SK-N-SH (cell line): ENCODE measurements around the gene GHR. TPM values are rescaled to one million over a fixed set of nuclear protein-coding genes. Genes with fewer than 3 reads are reported as not detected.

Experiments
- CTCF ChIA-PET: fragments of 300-600, 350-600 bp; formaldehyde crosslinking; extraction: SDS; loops from one replicate; lab custom pipeline; 2021; lab: Yijun Ruan, JAX
- POLR2A ChIA-PET: fragments of 350-600 bp; sonication (Branson Sonifier 250); formaldehyde crosslinking; extraction: SDS; loops from one replicate; lab custom pipeline; 2020; ENCODE audit warnings: antibody characterized with exemption, inconsistent platforms; lab: Yijun Ruan, JAX
- DNase-seq: peaks from one replicate; pipeline ENCODE4 v3.0.0; 2012
- H2AFZ ChIP-seq: fragments of 200-600 bp; sonication (generic); 2 replicates; pipeline ENCODE4 v1.8.1; 2016; ENCODE audit warnings: antibody characterized with exemption, mild to moderate bottlenecking, low read depth
- H3F3A ChIP-seq: fragments of 200-600 bp; sonication (generic); replicated peaks from 2 replicates; pipeline ENCODE3; 2016; ENCODE audit warnings: antibody characterized with exemption, mild to moderate bottlenecking; ENCODE audit not compliant: insufficient read depth
- H3K27ac ChIP-seq, 2 experiments: fragments of 200-500 bp in 1 of 2; fragments of 200-600 bp in 1 of 2; sonication (Bioruptor generic) in 1 of 2; sonication (generic), shearing (Covaris generic) in 1 of 2; 2 replicates each; pipeline versions ENCODE4 v1.5.1 to v1.6.1; 2014 to 2016; ENCODE audit warnings: low read depth in 2 of 2, inconsistent platforms in 1 of 2, low read length in 1 of 2, mild to moderate bottlenecking in 1 of 2, mixed read lengths in 1 of 2
- H3K27me3 ChIP-seq: fragments of 200-600 bp; sonication (generic), shearing (Covaris generic); 2 replicates; pipeline ENCODE4 v1.6.1; 2016; ENCODE audit warnings: mixed run types; ENCODE audit not compliant: insufficient read depth
- H3K36me3 ChIP-seq, 2 experiments: fragments of 200-500 bp in 1 of 2; fragments of 200-600 bp in 1 of 2; sonication (Bioruptor generic) in 1 of 2; sonication (generic) in 1 of 2; replicated peaks in 1 of 2; 2 replicates each; pipeline versions ENCODE3 to v1.5.1; 2014 to 2016; ENCODE audit warnings: low read length in 1 of 2, mild to moderate bottlenecking in 1 of 2; ENCODE audit not compliant: insufficient read depth in 2 of 2, control insufficient read depth in 1 of 2
- H3K4me1 ChIP-seq, 2 experiments: fragments of 200-500 bp in 1 of 2; fragments of 200-600 bp in 1 of 2; sonication (Bioruptor generic) in 1 of 2; sonication (generic), shearing (Covaris generic) in 1 of 2; 2 replicates each; pipeline versions ENCODE4 v1.5.1 to v1.6.1; 2014 to 2016; ENCODE audit warnings: low read depth in 1 of 2, low read length in 1 of 2, mixed run types in 1 of 2; ENCODE audit not compliant: insufficient read depth in 2 of 2, control insufficient read depth in 1 of 2
- H3K4me2 ChIP-seq: fragments of 200-600 bp; sonication (generic), shearing (Covaris generic); 2 replicates; pipeline ENCODE4 v1.6.1; 2017; ENCODE audit warnings: mixed run types
- H3K4me3 ChIP-seq, 2 experiments: fragments of 200-500 bp in 1 of 2; fragments of 200-600 bp in 1 of 2; sonication (Bioruptor generic) in 1 of 2; sonication (generic), shearing (Covaris generic) in 1 of 2; 2 replicates each; pipeline versions ENCODE4 v1.5.1 to v1.8.1; 2014 to 2016; ENCODE audit warnings: low read depth in 2 of 2, inconsistent platforms in 1 of 2, low read length in 1 of 2, mild to moderate bottlenecking in 1 of 2, mixed read lengths in 1 of 2, moderate library complexity in 1 of 2
- H3K79me2 ChIP-seq: fragments of 200-600 bp; sonication (generic); 2 replicates; pipeline ENCODE4 v1.8.1; 2017; ENCODE audit warnings: mild to moderate bottlenecking; ENCODE audit not compliant: insufficient read depth
- H3K9ac ChIP-seq: fragments of 200-600 bp; sonication (generic); 2 replicates; pipeline ENCODE4 v1.6.1; 2017; ENCODE audit warnings: mixed run types
- H3K9me2 ChIP-seq: fragments of 200-600 bp; sonication (generic); 2 replicates; pipeline ENCODE4 v1.6.1; 2017; ENCODE audit warnings: mixed run types
- H3K9me3 ChIP-seq: fragments of 200-600 bp; sonication (generic); 2 replicates; pipeline ENCODE4 v1.6.1; 2017; ENCODE audit warnings: mixed run types, mild to moderate bottlenecking, moderate library complexity
- H4K20me1 ChIP-seq: fragments of 200-600 bp; sonication (generic); 2 replicates; pipeline ENCODE4 v1.6.1; 2017; ENCODE audit warnings: mild to moderate bottlenecking, mixed run types; ENCODE audit not compliant: insufficient read depth
- EP300 ChIP-seq, 2 experiments: IDR thresholded peaks; 2 replicates each; pipeline versions ENCODE4 v1.4.0 to v1.6.1; 2012; ENCODE audit warnings: borderline replicate concordance in 1 of 2, low read depth in 1 of 2, low read length in 1 of 2
- FOXJ3 ChIP-seq: sonication (generic); formaldehyde crosslinking; IDR thresholded peaks from 2 replicates; pipeline ENCODE4 v1.5.1; 2020; ENCODE audit warnings: mild to moderate bottlenecking, missing genetic modification reagents
- FOXM1 ChIP-seq: IDR thresholded peaks from 2 replicates; pipeline ENCODE4 v1.4.0; 2012; ENCODE audit warnings: low read depth, mild to moderate bottlenecking
- GABPA ChIP-seq: IDR thresholded peaks from 2 replicates; pipeline ENCODE4 v1.4.0; 2012; ENCODE audit warnings: low read depth, mild to moderate bottlenecking
- IRF3 ChIP-seq: fragments of 150-350 bp; IDR thresholded peaks from 2 replicates; pipeline ENCODE4 v1.6.1; 2016; ENCODE audit warnings: mild to moderate bottlenecking, low read depth, low read length
- NFIC ChIP-seq: IDR thresholded peaks from 2 replicates; pipeline ENCODE4 v1.4.0; 2012; ENCODE audit warnings: borderline replicate concordance
- POLR2AphosphoS5 ChIP-seq: IDR thresholded peaks from 2 replicates; pipeline ENCODE4 v1.6.1; 2012; ENCODE audit warnings: low read depth, low read length
- RAD21 ChIP-seq: IDR thresholded peaks from 2 replicates; pipeline ENCODE4 v1.6.1; 2012; ENCODE audit warnings: mild to moderate bottlenecking, low read length
- REST ChIP-seq: IDR thresholded peaks from 2 replicates; pipeline ENCODE4 v1.6.1; 2012; ENCODE audit warnings: mild to moderate bottlenecking, low read depth, low read length, moderate library complexity
- RXRA ChIP-seq: IDR thresholded peaks from 2 replicates; pipeline ENCODE4 v1.4.0; 2012; ENCODE audit warnings: low read depth, mild to moderate bottlenecking, borderline replicate concordance
- WGBS: methylation state at CpG from one replicate; pipeline ENCODE4 v1.1.6; 2017; ENCODE audit warnings: low lambda C conversion rate; 5-methylcytosine and 5-hydroxymethylcytosine counted together
- polyA plus RNA-seq, 3 experiments: library from polyadenylated mRNA; depleted of rRNA; stranded (reverse); fragments of >200 nt; gene quantifications; 2 replicates each; pipeline ENCODE4 v1.2.3, GENCODE V29; 2012

GHR gene
- polyA plus RNA-seq, 1 of the 3 experiments (the other 2 are of a cell fraction) = 0.03 TPM

GRCh38 chr5:42429694-42430093, 6.5 kb downstream of the GHR start:
- Histone ChIP-seq H3K4me1 (no peaks in the 10 kb centered on the region), H3K4me3 (no peak overlapping the region), H3K27ac (no peak overlapping the region), H3K27me3 (peaks cover 6% of the 10 kb centered on the region), H4K20me1 (no peaks in the 10 kb centered on the region), H3K9me3 (no peaks in the 10 kb centered on the region), H3K9me2 (no peaks in the 10 kb centered on the region), H3K36me3 (no peaks in the 10 kb centered on the region), H2AFZ (no peak overlapping the region), H3F3A (no peaks in the 10 kb centered on the region), H3K4me2 (no peak overlapping the region), H3K9ac (no peak overlapping the region), H3K79me2 (no peaks in the 10 kb centered on the region)
- no peak for DNase-seq
- WGBS = 0% methylated on average over 1 of the region's 1 CpG
- CTCF ChIA-PET = no interaction called here
- TF ChIP-seq EP300 (IDR thresholded peaks at IDR 0.05; ENCODE audit: borderline replicate concordance in 1 of 2, low read depth in 1 of 2, low read length in 1 of 2) (no peak), FOXJ3 (CRISPR knock-in tag) (no peak), POLR2AphosphoS5 (no peak), IRF3 (no peak), GABPA (no peak), NFIC (no peak), RAD21 (no peak), RXRA (no peak)
- POLR2A ChIA-PET = no interaction called here

- H3K27me3 ChIP-seq = no peaks in the 10 kb centered on the region
- no peaks in the 10 kb centered on the region for H3K4me1 ChIP-seq
- H3K4me3 ChIP-seq = no peak overlapping the region
Measured at GRCh38 chr5:42434047-42434724, 10.9 kb downstream of the GHR start.

More at GRCh38 chr5:42434047-42434724, 10.9 kb downstream of the GHR start:
- ChIA-PET POLR2A (no interaction called here), CTCF (interaction anchor here (3.0 kb wide), 1 partner anchor 11 kb away, joined by 12 read pairs; the partner anchor contains the start of gene GHR)
- Histone ChIP-seq H3K36me3 (no peaks in the 10 kb centered on the region), H3K9ac (no peak overlapping the region), H3K9me3 (no peaks in the 10 kb centered on the region), H3K4me2 (no peak overlapping the region), H3K79me2 (no peaks in the 10 kb centered on the region), H4K20me1 (no peaks in the 10 kb centered on the region), H2AFZ (no peak overlapping the region), H3F3A (no peaks in the 10 kb centered on the region), H3K27ac (no peak overlapping the region), H3K9me2 (no peaks in the 10 kb centered on the region)
- TF ChIP-seq POLR2AphosphoS5 = no peak
- TF ChIP-seq RXRA = no peak
- no peak for TF ChIP-seq REST
- TF ChIP-seq FOXM1 = no peak
- TF ChIP-seq RAD21 = no peak
- no peak for DNase-seq
